ENCODE data around the gene LRP1B. TPM values are rescaled to one million over a fixed set of nuclear protein-coding genes. Genes with fewer than 3 reads are reported as not detected.
"Not testable (repeated sequence)": the region's sequence is repeated elsewhere in the genome, so short reads cannot be mapped to it uniquely, and the experiment has no call there.

Gene LRP1B
- polyA plus RNA-seq, 1 donor, result 1.0 TPM

DNA sequence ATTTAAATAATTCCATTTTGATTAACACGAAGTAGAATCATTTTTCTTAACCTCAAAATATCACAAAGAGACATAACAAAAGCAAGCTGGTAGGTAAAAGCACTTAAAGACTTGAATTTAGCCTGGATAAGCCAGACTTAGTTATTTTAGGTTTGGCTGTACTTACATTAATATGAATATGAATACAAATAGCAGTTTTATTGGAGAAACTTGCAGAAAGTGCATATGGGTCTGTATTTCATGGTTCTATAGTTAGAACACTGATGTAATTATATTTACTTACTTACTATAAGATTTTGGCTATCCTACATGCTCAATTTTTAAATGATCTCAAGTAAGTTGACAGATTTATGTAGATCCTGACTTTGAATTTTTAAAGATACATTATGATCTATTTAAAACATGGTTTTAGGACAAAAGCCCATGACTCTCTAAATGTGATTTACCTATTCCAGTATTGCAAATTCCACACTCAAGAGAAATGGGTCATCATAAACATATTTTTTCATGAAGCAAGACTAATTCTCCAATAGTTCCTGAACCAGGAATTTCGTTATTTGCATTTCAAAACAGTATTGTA lies 1775.2 kb downstream of the LRP1B start:
- Histone ChIP-seq H3K27me3 (ENCODE audit: control insufficient read depth, insufficient read depth, low read length) (no peaks in the 10 kb centered on the region), H3K36me3 (ENCODE audit: control insufficient read depth, insufficient read depth, low read length) (no peaks in the 10 kb centered on the region), H3K9me3 (ENCODE audit: control insufficient read depth, low read depth, low read length) (no peaks in the 10 kb centered on the region), H3K4me1 (ENCODE audit: control insufficient read depth, insufficient read depth, low read length) (no peaks in the 10 kb centered on the region), H3K4me3 (ENCODE audit: low read length) (no peak overlapping the region), H3K27ac (ENCODE audit: low read length) (no peak overlapping the region)
- no peak for DNase-seq
- WGBS (ENCODE audit: insufficient coverage, low lambda C conversion rate), result 71% methylated on average over 1 of the region's 2 CpGs

DNA sequence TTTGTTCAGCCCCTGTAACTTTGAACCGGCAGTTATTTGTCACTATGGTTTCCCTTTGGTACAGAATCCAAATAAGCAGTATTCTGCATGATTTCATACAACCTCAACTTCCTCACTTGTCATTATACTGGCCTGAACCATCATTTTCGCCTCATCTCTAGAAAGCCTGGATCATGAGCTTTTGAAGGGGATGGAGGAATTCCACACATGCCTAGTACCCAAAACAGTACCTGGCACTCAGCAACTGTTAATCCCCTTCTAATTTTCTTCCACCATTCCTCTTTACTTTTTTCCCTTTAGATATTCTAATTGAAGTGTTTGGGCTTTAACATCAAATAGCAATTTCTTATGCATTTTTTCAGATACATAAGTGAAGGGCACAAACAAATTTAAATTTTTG lies 1776.3 kb downstream of the LRP1B start:
- H3K27me3 ChIP-seq (ENCODE audit: control insufficient read depth, insufficient read depth, low read length), result no peaks in the 10 kb centered on the region
- H3K9me3 ChIP-seq (ENCODE audit: control insufficient read depth, low read depth, low read length), result no peaks in the 10 kb centered on the region
- no peaks in the 10 kb centered on the region for H3K4me1 ChIP-seq (ENCODE audit: control insufficient read depth, insufficient read depth, low read length)
- H3K4me3 ChIP-seq (ENCODE audit: low read length), result no peak overlapping the region
- WGBS (ENCODE audit: insufficient coverage, low lambda C conversion rate), result 87% methylated on average over 2 of the region's 2 CpGs
- no peak overlapping the region for H3K27ac ChIP-seq (ENCODE audit: low read length)
- DNase-seq, result no peak
- no peaks in the 10 kb centered on the region for H3K36me3 ChIP-seq (ENCODE audit: control insufficient read depth, insufficient read depth, low read length)

DNA sequence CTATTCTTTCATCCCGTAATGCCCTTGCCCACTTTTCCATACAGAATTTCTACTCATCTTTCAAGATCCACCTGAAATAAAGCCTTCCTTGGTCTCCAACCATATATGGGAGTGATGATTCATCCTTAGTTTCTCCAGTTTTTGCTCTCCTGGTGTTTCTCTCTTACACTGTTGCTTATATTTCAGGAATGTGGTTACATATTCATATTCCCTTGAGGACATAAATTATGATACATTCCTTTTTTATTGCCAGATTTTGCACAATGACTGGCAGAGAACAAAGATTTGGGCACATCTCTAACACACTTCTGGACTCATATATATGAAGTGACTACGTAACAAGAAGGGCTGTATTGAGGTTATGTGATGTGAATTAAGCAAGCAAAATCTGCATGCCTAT lies 1777.3 kb downstream of the LRP1B start:
- Histone ChIP-seq H3K4me1 (ENCODE audit: control insufficient read depth, insufficient read depth, low read length) (no peaks in the 10 kb centered on the region), H3K27ac (ENCODE audit: low read length) (no peak overlapping the region), H3K36me3 (ENCODE audit: control insufficient read depth, insufficient read depth, low read length) (no peaks in the 10 kb centered on the region), H3K27me3 (ENCODE audit: control insufficient read depth, insufficient read depth, low read length) (no peaks in the 10 kb centered on the region), H3K4me3 (ENCODE audit: low read length) (no peak overlapping the region), H3K9me3 (ENCODE audit: control insufficient read depth, low read depth, low read length) (no peaks in the 10 kb centered on the region)
- DNase-seq, result no peak
- 0% methylated on average over 1 of the region's 2 CpGs for WGBS (ENCODE audit: insufficient coverage, low lambda C conversion rate)

DNA sequence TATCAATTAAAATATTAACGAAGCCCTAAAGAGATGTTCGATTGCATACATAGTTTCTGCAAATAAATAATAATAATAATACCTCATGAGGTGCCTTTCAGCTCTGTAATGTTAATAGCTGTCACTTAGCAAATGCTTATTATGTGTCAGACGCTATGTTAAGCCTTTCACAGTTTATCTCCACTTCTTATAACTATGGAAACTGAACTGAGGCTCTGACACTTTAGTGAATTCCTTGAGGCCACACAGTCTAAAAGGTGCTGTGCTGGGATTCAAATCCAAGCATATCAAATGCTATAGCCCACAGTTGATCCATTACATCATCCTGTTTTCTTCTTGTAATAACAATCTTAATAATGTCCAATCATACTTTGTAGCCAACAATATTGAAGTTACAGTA lies 1779.1 kb downstream of the LRP1B start:
- no CpG with 5 or more reads among the region's 3 CpGs for WGBS (ENCODE audit: insufficient coverage, low lambda C conversion rate)
- H3K4me1 ChIP-seq (ENCODE audit: control insufficient read depth, insufficient read depth, low read length), result no peaks in the 10 kb centered on the region
- H3K36me3 ChIP-seq (ENCODE audit: control insufficient read depth, insufficient read depth, low read length), result no peaks in the 10 kb centered on the region
- DNase-seq, result no peak
- H3K27ac ChIP-seq (ENCODE audit: low read length), result no peak overlapping the region
- H3K4me3 ChIP-seq (ENCODE audit: low read length), result no peak overlapping the region
- H3K9me3 ChIP-seq (ENCODE audit: control insufficient read depth, low read depth, low read length), result no peaks in the 10 kb centered on the region
- no peaks in the 10 kb centered on the region for H3K27me3 ChIP-seq (ENCODE audit: control insufficient read depth, insufficient read depth, low read length)

DNA sequence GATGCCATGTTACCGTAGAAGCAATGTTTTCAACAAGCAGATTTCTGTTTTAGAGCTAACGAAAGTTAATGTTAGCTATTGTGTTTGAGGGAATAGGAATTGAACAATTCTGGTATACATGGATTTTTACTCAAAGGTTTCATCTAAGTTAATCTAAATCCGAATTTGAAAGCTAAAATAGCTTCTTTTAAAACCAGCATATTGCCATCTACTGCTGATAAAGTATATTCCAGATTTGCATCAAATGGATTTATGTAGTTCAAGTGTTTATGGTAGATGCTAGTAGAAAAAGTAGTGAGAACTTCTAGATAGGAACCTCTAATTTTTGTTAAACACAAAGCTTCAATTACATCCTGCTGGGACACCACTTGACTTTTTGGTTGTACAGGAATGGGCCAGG lies 1781.1 kb downstream of the LRP1B start:
- Histone ChIP-seq H3K9me3 (ENCODE audit: control insufficient read depth, low read depth, low read length) (no peaks in the 10 kb centered on the region), H3K36me3 (ENCODE audit: control insufficient read depth, insufficient read depth, low read length) (no peaks in the 10 kb centered on the region), H3K27me3 (ENCODE audit: control insufficient read depth, insufficient read depth, low read length) (no peaks in the 10 kb centered on the region), H3K4me3 (ENCODE audit: low read length) (no peak overlapping the region), H3K27ac (ENCODE audit: low read length) (no peak overlapping the region), H3K4me1 (ENCODE audit: control insufficient read depth, insufficient read depth, low read length) (no peaks in the 10 kb centered on the region)
- 94% methylated on average over 2 of the region's 3 CpGs for WGBS (ENCODE audit: insufficient coverage, low lambda C conversion rate)
- no peak for DNase-seq

DNA sequence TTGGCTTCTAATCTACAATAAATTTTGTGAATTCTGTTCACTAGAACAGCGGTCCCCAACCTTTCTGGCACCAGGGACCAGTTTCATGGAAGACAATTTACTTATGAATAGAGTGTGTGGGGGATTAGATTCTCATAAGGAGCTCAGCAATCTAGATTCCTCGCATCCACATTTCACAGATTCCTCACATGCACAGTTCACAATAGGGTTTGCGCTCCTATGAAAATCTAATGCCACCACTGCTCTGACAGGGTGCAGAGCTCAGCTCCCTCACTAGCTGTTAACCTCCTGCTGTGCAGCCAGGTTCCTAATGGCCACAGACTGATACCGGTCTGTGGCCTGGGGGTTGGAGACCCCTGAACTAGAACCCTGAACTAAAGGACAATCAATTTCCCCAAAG lies 1782.0 kb downstream of the LRP1B start:
- H3K4me1 ChIP-seq (ENCODE audit: control insufficient read depth, insufficient read depth, low read length), result no peaks in the 10 kb centered on the region
- no peaks in the 10 kb centered on the region for H3K9me3 ChIP-seq (ENCODE audit: control insufficient read depth, low read depth, low read length)
- no peak for DNase-seq
- H3K36me3 ChIP-seq (ENCODE audit: control insufficient read depth, insufficient read depth, low read length), result no peaks in the 10 kb centered on the region
- H3K4me3 ChIP-seq (ENCODE audit: low read length), result no peak overlapping the region
- H3K27me3 ChIP-seq (ENCODE audit: control insufficient read depth, insufficient read depth, low read length), result no peaks in the 10 kb centered on the region
- no peak overlapping the region for H3K27ac ChIP-seq (ENCODE audit: low read length)
- WGBS (ENCODE audit: insufficient coverage, low lambda C conversion rate), result no CpG with 5 or more reads among the region's 4 CpGs

DNA sequence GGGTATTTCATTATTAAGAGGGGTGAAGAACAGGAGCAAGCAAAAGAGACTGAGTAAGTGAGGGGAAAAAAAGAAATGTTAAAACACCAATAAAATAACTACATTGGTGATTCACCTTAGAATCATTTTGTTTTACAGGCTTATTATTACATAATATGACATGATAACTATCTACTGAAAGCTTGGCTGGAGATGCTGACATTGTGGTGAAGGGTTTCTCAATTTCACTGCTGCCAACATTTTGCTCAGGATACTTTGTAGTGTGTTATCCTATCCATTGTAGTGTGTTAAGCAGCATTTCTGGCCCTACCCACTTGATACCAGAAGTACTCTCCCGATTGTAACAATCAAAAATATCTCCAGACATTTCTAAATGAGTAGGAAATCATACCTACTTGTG lies 1786.0 kb downstream of the LRP1B start:
- no CpG with 5 or more reads among the region's 1 CpG for WGBS (ENCODE audit: insufficient coverage, low lambda C conversion rate)
- Histone ChIP-seq H3K4me3 (ENCODE audit: low read length) (no peak overlapping the region), H3K36me3 (ENCODE audit: control insufficient read depth, insufficient read depth, low read length) (no peaks in the 10 kb centered on the region), H3K27me3 (ENCODE audit: control insufficient read depth, insufficient read depth, low read length) (no peaks in the 10 kb centered on the region), H3K9me3 (ENCODE audit: control insufficient read depth, low read depth, low read length) (no peaks in the 10 kb centered on the region), H3K4me1 (ENCODE audit: control insufficient read depth, insufficient read depth, low read length) (no peaks in the 10 kb centered on the region), H3K27ac (ENCODE audit: low read length) (no peak overlapping the region)
- no peak for DNase-seq

DNA sequence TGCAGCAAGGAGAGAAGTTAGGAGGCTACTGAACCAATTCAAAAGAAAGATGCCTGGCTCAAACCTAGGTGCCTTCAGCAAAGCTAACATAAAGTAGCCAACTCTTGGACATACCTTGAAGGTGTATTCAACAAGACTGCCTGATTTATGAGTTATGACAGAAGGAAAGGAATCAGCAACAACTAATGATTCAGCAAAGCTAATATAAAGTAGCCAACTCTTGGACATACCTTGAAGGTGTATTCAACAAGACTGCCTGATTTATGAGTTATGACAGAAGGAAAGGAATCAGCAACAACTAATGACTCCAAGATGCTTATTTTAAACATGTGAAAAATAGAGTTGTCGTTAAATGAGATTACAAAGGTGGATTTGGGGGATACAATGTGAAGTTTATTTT lies 1786.5 kb downstream of the LRP1B start:
- WGBS (ENCODE audit: insufficient coverage, low lambda C conversion rate), result no CpG with 5 or more reads among the region's 1 CpG
- not testable (repeated sequence) for H3K4me1 ChIP-seq (ENCODE audit: control insufficient read depth, insufficient read depth, low read length); H3K27me3 ChIP-seq (ENCODE audit: control insufficient read depth, insufficient read depth, low read length); DNase-seq; H3K36me3 ChIP-seq (ENCODE audit: control insufficient read depth, insufficient read depth, low read length); H3K9me3 ChIP-seq (ENCODE audit: control insufficient read depth, low read depth, low read length); H3K27ac ChIP-seq (ENCODE audit: low read length); H3K4me3 ChIP-seq (ENCODE audit: low read length)

DNA sequence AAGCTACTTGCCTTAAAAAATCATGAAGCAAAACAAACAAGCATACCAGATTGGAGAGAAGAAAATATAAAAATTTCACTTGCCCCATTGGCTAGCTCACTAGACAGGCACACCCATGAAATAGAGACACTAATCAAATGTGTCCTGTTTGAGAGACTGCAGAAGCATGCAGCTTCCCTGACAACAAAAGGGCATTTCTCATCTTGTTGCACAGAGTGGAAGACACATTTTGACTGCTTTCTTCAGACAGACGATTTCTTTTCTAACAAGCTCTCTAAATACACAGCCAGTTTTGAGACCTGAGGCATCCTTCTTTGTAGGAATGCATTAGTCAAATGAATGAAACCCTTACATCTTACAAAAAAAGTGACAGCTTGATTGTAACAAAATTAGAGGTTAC lies 1792.0 kb downstream of the LRP1B start:
- no peaks in the 10 kb centered on the region for H3K27me3 ChIP-seq (ENCODE audit: control insufficient read depth, insufficient read depth, low read length)
- WGBS (ENCODE audit: insufficient coverage, low lambda C conversion rate), result no CpG with 5 or more reads among the region's 1 CpG

DNA sequence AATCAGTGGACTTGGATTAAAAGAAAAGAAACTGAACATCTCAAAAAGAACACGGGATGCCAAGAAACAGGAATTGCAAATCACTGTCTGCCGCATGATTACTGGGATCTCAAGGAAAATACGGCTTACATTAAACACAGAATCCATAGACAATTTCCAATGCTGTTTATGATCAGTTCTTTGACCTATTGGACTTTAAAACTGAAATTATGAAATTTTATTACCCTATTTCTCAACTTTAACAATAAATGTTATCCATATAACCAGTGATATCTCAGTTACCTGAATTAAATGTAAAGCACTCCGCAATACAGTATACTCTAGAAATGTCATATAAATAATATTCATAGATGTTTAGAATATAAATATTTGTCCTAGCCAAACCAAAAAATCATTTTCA lies 1793.8 kb downstream of the LRP1B start:
- no peaks in the 10 kb centered on the region for H3K36me3 ChIP-seq (ENCODE audit: control insufficient read depth, insufficient read depth, low read length)
- WGBS (ENCODE audit: insufficient coverage, low lambda C conversion rate), result 0% methylated on average over 1 of the region's 4 CpGs
- no peak overlapping the region for H3K4me3 ChIP-seq (ENCODE audit: low read length)
- peak; percentile 25 to 79 for DNase-seq
- no peaks in the 10 kb centered on the region for H3K9me3 ChIP-seq (ENCODE audit: control insufficient read depth, low read depth, low read length)
- no peaks in the 10 kb centered on the region for H3K27me3 ChIP-seq (ENCODE audit: control insufficient read depth, insufficient read depth, low read length)
- peak overlapping the region; percentile 60 for H3K27ac ChIP-seq (ENCODE audit: low read length)
- H3K4me1 ChIP-seq (ENCODE audit: control insufficient read depth, insufficient read depth, low read length), result peaks cover 7% of the 10 kb centered on the region

More for the DNA sequence above, 1792.0 kb downstream of the LRP1B start:
- no peaks in the 10 kb centered on the region for H3K36me3 ChIP-seq (ENCODE audit: control insufficient read depth, insufficient read depth, low read length)
- no peak overlapping the region for H3K4me3 ChIP-seq (ENCODE audit: low read length)
- no peak overlapping the region for H3K27ac ChIP-seq (ENCODE audit: low read length)
- no peak for DNase-seq
- H3K9me3 ChIP-seq (ENCODE audit: control insufficient read depth, low read depth, low read length), result no peaks in the 10 kb centered on the region
- H3K4me1 ChIP-seq (ENCODE audit: control insufficient read depth, insufficient read depth, low read length), result peaks cover 7% of the 10 kb centered on the region

DNA sequence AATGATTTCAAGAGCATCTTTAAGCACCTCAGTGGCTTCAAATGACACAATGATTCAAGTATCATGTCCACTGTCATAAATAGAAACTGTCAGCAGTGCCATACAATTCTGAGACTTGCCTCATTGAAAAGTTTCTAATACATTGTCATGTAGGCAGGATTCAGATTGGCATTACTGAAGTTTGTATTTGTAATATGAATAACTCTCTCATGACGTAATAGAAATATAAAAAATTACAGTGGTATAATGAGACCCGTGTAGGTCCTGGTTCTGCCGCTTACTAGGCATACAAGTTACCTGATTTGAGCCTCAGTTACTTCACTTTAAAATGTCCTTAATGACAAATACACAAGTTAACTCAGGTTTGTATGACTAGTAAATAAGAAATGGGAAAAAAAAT lies 1814.5 kb downstream of the LRP1B start:
- no peak for DNase-seq
- no peaks in the 10 kb centered on the region for H3K27me3 ChIP-seq (ENCODE audit: control insufficient read depth, insufficient read depth, low read length)
- no peak overlapping the region for H3K4me3 ChIP-seq (ENCODE audit: low read length)
- no peak overlapping the region for H3K27ac ChIP-seq (ENCODE audit: low read length)
- H3K9me3 ChIP-seq (ENCODE audit: control insufficient read depth, low read depth, low read length), result no peaks in the 10 kb centered on the region
- H3K36me3 ChIP-seq (ENCODE audit: control insufficient read depth, insufficient read depth, low read length), result no peaks in the 10 kb centered on the region
- no peaks in the 10 kb centered on the region for H3K4me1 ChIP-seq (ENCODE audit: control insufficient read depth, insufficient read depth, low read length)
- 100% methylated on average over 1 of the region's 3 CpGs for WGBS (ENCODE audit: insufficient coverage, low lambda C conversion rate)

All from large intestine (tissue), 3 donors.